GM19025 (cell line): ENCODE measurements around the gene KLRF2.
"Not testable (repeated sequence)": the region's sequence is repeated elsewhere in the genome, so short reads cannot be mapped to it uniquely, and the experiment has no call there.

Experiments
- ATAC-seq: cut with Tn5 transposase; IDR thresholded peaks from one replicate; pipeline ENCODE4 v1.9.1; 2021; ENCODE audit warnings: mild to moderate bottlenecking, low read depth, moderate library complexity; ENCODE audit not compliant: unreplicated experiment

The KLRF2 gene, protein sequence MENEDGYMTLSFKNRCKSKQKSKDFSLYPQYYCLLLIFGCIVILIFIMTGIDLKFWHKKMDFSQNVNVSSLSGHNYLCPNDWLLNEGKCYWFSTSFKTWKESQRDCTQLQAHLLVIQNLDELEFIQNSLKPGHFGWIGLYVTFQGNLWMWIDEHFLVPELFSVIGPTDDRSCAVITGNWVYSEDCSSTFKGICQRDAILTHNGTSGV

DNA sequence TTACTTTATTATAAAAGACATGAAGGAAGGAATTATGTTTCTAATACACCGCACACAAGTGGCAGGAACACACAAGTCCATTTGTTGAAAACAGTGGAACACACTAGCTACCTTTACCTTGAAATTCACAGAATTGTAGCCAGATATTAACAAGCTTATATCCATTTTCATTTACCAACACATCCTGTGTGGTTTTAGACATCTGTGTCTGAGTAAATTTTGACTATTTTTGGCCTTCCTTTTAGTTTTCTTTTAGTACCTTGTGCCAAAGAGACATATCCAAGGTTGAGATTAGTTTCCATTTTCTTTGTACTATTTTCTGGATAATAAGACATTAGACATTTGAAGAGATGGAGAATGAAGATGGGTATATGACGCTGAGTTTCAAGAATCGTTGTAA, at the start of gene KLRF2:
Gene KLRF2 (plus strand): TSS at position 244 of the 400 bp plus-strand sequence. CDS start 107 bp downstream, at position 351.
- ATAC-seq, result no peak

DNA sequence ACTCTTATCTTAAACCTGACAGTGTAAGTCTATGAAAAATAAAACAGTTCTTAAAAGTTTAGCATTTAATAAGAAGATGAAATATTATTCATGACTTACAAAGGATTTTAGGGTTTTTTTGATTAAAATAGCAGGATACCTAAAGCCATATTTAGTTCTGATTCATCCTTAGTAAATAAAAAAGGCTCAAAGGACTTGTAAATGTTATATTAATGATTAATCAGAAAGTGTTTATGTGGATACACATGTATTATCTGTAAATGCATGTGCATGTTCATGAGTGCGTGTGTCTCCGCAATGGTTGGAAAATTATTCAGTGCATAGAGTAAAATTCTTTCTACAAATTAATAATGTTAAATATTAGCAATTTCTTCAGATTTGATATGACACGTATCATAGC, 49.6 kb upstream of the KLRF2 start:
- no peak for ATAC-seq

DNA sequence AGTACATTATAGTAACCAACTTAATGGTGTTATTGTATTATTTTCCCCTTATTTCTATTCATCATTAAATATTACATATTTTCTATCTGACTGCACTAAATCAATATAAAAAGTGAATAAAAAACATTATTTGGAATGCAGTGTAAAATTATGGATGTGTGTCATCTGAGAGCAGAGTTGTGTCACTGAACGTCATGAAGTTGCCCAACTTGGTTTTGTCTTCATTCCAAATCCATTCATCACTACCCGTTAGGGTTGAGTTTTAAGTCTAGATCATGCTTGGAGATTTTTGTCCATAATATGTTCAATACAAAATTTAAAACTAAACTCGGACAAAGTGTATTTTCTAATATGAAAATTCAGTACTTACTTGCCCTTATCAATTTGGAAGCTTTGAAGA, 37.9 kb upstream of the KLRF2 start:
- no peak for ATAC-seq

DNA sequence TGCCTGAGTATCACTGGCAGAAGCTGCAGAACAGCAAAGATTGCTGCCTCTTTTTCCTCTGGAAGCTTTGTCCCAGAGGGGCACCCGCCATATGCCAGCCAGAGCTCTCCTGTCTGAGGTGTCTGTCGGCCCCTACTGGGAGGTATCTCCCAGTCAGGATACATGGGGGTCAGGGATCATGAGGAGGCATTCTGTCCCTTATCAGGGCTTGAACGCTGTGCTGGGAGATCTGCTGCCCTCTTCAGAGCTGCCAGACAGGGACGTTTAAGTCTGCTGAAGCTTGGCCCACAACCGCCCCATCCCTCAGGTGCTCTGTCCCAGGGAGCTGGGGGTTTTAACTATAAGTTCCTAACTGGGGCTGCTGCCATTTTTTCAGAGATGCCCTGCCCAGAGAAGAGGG, 32.4 kb upstream of the KLRF2 start:
- ATAC-seq, result no peak

DNA sequence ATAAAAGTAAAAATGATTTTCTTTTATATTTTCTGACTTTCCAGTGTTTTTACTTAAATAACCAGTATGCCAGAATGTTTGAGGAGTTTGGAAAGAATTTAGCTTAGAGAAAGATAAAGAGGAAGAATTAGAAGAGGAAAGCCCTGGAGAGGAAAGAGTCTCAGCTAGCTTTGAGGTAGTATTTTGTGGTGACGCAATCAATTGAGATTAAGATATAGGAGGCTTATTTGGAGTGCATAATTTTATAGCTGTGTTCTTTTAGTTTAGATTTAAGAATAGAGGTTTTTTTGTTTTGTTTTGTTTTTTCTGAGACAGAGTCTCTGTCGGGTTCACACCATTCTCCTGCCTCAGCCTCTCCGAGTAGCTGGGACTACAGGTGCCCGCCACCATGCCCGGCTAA, 30.2 kb upstream of the KLRF2 start:
- no peak for ATAC-seq

DNA sequence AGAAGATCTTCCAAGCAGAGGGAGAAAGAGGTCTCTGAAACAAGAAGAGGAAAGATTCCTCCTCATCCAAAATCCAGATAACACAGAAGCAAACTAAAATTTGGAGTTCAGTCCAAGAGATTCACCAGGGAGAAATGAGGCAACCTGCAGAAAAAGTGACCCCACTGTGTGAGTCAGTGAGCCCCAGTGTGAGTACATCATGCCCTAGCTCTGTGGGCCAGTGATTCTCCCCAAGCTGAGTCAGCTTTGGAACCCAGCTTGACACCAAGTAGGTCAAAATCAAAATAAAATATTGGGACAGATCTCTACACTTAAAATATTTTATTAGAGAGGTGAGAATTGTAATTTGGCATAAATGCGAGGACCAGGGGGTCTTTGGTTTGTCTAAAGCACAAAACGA, 29.4 kb upstream of the KLRF2 start:
- no peak for ATAC-seq

DNA sequence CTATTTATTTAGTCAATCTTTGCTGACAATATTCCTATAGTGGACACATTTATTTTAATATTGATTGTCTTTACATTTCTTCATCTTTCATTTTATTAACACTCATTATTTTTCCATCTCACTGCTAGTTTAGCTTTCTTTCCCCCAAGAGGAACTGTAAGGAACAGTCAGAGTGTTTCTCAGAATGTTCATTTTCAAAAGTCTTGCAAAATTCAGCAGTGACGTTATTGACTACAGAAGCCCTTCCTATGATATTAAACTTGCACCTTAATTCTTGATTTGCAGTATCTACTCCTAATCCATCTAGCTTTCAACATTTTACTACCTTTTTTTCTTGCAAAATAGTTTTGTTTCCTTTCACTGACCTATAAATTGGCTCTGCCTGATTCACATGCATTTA, 25.1 kb upstream of the KLRF2 start:
- ATAC-seq, result no peak

DNA sequence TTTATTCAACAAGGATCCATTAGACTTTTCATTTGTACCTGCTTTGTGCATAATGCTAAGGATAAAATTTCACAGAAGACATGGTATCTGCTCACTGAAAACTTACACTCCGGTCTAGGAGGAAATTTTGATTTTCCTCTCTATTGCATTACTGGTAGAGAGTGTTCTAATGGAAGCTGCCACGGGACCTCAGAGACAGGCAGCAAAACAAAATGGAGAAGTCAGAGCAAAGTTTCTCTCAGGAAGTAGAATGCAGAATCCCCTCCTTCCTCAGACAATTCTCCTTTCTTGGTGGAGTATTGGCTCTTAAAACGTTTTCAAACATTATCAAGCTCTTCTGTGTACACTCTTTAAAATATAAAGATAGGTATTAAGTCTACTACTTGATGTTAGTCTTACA, 24.4 kb upstream of the KLRF2 start:
- ATAC-seq, result no peak

DNA sequence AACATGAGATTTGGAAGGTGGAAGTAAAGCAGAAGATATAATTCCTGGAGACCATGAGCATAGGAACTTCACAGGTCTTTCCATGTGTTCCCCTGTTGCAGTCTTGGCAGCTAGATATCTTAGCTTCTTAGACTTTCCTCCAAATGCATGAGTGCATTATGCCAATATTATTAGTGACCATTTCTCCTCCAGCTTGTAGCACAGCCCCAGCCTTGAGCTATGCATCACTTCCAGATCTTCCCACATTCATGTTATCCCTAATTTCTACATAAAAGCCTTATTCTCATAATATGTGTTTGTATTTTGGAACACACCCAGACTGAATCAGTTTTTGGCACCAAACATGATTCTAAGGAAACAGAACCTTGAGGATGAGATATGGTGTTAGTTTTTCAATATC, 23.2 kb upstream of the KLRF2 start:
- no peak for ATAC-seq

DNA sequence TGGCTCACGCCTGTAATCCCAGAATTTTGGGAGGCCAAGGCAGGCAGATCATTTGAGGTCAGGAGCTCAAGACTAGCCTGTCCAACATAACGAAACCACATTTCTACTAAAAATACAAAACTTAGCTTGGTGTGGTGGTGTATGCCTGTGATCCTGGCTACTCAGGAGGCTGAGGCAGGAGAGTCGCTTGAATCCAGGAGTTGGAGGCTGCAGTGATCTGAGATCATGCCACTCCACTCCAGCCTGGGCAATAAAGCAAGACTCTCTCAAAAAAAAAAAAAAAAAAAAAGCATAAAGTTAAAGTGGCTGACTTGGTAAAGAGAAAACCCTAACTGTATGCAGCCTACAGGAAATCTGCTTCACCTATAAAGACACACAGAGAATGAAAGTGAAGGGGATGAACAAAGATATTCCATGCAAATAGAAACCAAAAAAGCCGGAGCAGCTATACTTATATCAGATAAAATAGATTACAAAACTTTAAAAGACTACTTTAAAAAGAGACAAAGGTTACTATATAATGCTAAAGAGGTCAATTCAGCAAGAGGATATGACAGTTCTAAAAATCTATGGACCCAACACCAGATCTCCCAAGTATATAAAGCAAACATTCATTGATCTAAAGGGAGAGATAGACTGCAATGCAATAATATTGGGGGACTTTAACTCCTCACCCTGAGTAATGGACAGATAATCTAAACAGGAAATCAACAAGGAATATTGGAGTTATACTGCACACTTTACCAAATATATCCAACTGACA, 16.2 kb upstream of the KLRF2 start:
- ATAC-seq, result no peak

DNA sequence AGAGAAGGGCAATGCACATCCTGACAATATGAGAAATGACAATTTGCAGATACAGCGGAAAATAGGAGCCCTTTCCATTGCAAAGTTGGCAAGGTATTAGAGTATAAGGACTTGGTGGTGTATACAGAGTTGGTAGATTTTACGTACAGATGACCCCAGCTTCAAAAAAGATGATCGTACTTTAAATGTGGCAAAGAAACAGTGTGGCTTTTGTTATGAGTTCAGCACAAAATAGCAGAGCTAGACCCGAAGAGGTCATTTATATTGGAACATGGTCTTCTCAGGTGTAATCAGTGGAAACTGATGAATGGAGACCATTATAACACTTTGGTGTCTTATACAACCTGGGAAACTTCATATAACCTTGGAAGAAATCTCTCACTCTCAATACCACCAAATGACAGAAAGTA, 14.4 kb upstream of the KLRF2 start:
- ATAC-seq, result no peak

DNA sequence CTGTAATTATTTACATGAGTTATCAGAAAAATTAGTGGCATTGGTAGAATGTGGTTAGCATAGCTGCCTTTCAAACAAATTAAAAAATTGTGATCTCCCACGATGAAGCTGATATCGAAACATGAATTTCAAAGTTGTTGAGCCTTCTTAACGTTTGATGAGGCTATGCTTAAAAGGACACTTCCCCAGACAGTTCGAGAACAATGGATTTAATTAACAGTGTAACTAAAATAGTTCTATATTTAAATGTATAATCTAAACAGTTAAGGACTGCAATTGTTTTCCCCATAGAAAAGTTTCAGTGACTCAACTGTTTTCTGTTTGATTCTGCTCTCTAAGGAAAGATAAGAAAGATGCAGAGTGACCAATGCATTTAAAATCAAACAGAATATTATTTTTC, 13.8 kb upstream of the KLRF2 start:
- no peak for ATAC-seq

DNA sequence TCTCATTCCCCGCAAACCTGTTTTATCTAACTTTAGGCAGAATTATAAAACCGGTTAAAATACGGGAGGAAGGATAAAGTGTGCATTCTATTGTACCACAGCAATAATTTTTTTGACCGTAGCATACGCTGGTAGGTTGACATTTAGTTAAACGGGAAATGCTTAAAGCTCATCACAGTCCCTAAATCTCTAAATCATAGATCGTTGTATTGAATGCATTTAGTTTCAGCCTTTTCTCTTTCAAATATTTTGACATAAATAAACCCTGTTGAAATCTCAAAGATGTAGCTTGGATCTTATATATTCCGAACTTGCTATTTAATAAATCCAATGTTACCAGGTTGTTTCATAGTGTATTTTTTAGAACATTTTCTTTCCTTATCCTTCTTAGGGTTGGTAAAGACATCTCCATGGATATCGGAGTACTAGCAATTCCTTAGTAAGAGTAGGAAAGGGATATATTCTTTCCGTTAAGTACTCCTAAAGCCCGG, 12.9 kb upstream of the KLRF2 start:
- ATAC-seq, result no peak

DNA sequence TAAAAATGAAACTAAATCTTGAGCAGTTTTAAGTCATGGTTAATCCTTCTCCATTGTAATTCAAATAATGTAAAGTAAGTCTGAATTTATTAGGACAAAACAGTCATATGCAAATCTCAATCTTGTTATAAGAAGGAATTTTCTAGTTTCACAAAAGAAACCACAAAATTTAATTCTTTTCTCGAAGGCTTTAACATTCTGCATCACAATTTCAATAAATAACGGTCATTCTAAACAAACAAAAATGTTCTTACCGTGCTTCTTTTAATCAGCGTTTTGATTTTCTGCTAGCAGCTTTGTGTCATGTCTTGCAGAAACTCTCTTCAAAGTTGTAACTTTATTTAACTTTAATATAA, 12.4 kb upstream of the KLRF2 start:
- ATAC-seq, result no peak

DNA sequence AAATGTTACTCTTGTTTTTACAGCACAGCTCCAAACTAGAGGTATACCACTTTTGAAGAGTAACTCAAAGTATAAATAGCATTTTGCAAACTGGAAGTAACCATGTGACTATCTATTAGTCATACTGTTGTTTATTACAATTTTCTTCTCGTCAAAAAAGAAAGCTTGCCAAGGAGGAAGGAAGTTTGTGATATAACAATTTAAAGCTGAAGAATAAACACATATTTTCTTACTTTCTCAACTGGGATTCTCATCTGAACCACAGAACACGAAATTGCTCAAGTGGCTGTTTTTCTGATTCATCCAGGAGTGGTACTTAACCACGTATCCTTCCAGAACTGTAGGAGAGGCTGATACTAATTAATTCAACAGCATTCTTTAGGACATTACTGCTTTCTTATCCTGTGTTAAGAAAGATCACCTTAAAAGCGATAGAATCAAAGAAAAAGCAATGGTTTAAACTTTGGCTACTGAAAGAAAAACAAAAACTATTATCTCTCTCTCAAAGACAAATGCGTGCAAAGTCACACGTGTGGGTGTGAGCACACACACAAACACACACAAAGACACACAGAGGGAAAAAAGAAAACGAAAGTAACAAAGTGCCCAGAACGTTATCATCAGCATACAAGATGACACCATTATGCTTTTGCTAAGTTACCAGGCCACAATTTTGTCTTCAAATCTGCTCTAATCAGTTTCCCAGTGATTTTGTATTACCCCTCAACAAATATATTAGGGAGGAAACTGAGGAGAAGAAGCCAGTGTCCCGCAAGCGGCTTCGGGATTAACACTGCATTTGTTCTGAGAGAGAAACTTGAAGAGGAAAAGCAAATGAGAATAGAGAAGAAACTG, 11.8 kb upstream of the KLRF2 start, which contains the start of gene CLEC2B:
Gene CLEC2B (minus strand): TSS at position 48 of the 855 bp plus-strand sequence.
- peak; percentile 55 for ATAC-seq

DNA sequence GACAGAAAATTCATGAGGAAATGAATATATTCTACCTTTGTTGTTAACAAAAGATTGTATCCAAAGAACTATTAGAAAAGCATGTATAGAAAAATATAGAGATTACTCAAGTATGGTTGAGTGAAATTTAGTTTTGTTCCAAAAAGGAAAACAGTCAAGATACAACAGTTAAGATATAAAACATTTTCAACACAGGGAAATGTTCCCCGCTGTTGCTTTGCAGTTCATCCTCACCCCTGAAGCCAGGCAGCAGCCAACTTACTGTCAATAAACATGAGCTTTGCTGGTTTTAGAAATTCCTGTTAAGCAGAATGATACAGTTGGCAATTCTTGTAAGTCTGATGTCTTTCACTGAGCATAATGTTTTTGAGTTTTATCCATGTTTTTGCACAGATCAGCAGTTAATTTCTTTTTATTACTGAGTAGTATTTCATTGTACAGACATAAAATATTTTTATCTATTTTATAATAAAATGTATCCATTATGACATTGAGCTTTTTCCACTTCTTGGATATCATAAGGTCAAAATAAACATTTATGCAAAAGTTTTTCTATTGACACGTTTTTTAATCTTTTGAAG, 10.9 kb upstream of the KLRF2 start:
- no peak for ATAC-seq

DNA sequence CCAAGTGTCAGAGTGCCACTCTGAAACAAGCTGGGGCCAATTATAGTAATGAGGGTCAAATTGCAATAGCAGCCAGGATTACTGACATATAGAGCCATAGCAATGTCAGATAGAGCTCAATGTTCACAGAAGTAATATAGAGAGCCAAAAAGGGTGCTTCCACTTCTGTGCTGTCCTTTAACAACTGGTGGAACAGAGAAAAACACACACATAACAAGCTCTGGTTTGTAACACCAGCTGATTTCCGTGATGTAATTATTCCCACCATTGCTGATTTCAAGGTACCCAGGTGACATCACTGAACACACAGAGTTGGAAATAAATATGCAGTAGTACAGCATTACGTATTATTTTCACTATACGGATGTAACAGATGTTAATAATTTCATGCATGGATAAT, 9.1 kb upstream of the KLRF2 start:
- ATAC-seq, result no peak

DNA sequence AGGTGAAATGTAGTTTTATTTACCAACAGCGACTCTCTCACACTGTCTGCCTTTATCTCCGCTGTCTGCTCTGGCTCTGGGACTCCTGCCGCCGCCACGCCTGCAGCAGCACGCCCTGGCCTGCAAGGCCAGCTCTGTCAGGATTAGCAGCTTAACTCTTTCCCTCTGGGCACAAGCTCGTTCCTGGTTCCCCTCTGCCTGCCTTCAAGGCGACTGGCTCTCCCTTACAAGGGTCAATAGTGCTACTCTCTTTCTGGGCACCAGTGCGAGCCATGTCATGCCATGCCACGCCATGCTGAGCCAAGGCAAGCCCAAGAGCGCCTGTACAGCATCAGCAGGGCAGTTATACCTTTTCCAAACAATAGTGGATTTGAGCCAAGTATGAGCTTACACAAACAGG, 8.5 kb upstream of the KLRF2 start:
- no peak for ATAC-seq

DNA sequence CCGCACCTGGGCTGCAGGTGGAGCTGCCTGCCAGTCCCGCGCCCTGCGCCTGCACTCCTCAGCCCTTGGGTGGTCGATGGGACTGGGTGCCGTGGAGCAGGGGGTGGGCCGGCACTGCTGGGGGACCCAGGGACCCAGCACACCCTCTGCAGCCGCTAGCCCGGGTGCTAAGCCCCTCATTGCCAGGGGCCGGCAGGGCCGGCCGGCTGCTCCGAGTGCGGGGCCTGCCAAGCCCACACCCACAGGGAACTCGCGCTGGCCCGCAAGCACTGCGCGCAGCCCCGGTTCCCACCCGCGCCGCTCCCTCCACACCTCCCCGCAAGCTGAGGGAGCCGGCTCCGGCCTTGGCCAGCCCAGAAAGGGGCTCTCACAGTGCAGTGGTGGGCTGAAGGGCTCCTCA, 5.2 kb upstream of the KLRF2 start:
- ATAC-seq, result not testable (repeated sequence)

DNA sequence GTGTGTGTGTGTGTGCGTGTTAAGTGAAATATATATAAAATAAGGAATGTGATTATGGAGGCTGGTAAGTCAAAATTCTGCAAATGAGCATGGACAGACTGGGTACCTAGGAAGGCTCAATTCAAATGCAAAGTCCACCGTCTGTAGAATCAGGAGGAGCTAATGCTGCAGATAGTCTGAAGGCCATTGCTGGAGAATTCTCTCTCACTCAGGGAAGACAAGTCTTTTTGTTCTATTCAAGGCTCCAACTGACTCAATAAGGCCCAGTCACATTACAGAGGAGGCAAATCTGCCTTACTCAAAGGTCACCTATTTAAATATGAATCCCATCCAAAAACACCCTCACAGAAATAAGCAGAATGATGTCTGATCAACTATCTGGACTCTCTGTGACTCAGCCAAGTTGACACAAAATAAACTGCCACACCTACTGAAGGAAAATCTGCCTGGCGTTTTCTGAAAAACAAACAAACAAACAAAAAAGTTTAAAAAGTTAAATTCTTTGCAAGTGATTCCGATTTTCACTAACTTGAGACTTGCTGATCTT, 684 bp upstream of the KLRF2 start:
- ATAC-seq, result no peak

DNA sequence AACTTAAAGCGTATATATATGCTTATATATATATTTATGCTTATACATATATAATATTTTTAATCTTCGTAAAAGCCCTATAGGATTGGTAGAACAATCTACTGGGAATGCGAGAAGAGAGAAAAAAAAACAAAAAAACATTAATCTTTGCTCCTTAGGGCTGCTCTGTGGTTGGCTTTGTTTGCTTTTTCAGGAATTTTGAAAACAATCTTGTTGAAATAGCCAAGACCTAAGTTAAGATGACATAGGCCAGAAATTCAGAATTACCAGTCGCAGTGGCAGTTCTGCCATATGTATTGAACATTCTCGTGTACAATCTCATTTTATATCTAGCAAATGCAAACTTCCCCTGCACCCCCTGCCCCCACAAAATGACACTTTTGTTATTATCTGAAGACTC, 699 bp downstream of the KLRF2 start:
- no peak for ATAC-seq
